Osteocyte (in vitro differentiated cells): ENCODE data around the gene RPS3. TPM values are rescaled to one million over a fixed set of nuclear protein-coding genes. Genes with fewer than 3 reads are reported as not detected.
A peak's percentile ranks its signal among the peaks of the same experiment; 100 is the strongest.

ENCODE experiments used
- DNase-seq: peaks from one replicate; pipeline ENCODE4 v3.0.0; 2021; ENCODE audit warnings: mixed read lengths; ENCODE audit not compliant: unreplicated experiment; ENCODE audit errors: extremely low spot score
- H3K27ac Mint-ChIP-seq: one replicate; pipeline ENCODE4 v1.8.0; 2021; ENCODE audit warnings: mild to moderate bottlenecking, mixed read lengths; ENCODE audit not compliant: unreplicated experiment
- H3K27me3 Mint-ChIP-seq: one replicate; pipeline ENCODE4 v1.8.0; 2021; ENCODE audit warnings: mixed read lengths; ENCODE audit not compliant: unreplicated experiment
- H3K36me3 Mint-ChIP-seq: one replicate; pipeline ENCODE4 v1.8.0; 2021; ENCODE audit warnings: mixed read lengths; ENCODE audit not compliant: unreplicated experiment
- H3K4me1 Mint-ChIP-seq: one replicate; pipeline ENCODE4 v1.8.0; 2021; ENCODE audit warnings: mixed read lengths; ENCODE audit not compliant: unreplicated experiment
- H3K4me3 Mint-ChIP-seq: one replicate; pipeline ENCODE4 v1.8.0; 2021; ENCODE audit warnings: mild to moderate bottlenecking, moderate library complexity, mixed read lengths; ENCODE audit not compliant: unreplicated experiment
- H3K9me3 Mint-ChIP-seq: one replicate; pipeline ENCODE4 v1.8.0; 2021; ENCODE audit warnings: mixed read lengths; ENCODE audit not compliant: unreplicated experiment
- CTCF ChIP-seq: fragments of 200-600 bp; sonication (generic); IDR thresholded peaks from 2 replicates; pipeline ENCODE4 v1.5.0; 2021; ENCODE audit warnings: antibody characterized with exemption, mild to moderate bottlenecking, moderate library complexity
- total RNA-seq: library from RNA; stranded (reverse); gene quantifications from 2 replicates; pipeline ENCODE4 v1.2.1, GENCODE V29; 2021

RPS3 gene
- total RNA-seq, 1 donor from 2014 or later, result 2,093 TPM

GRCh38 chr11:75388386-75389275 lies 10.7 kb upstream of the RPS3 start:
- peak; percentile 85 for TF ChIP-seq CTCF
- H3K9me3 Mint-ChIP-seq, result no peaks in the 10 kb centered on the region
- peaks cover 17% of the 10 kb centered on the region for H3K4me1 Mint-ChIP-seq
- peaks cover 3% of the 10 kb centered on the region for H3K27me3 Mint-ChIP-seq
- H3K27ac Mint-ChIP-seq, result no peak overlapping the region
- no peaks in the 10 kb centered on the region for H3K36me3 Mint-ChIP-seq
- peak; percentile 87 for DNase-seq
- no peak overlapping the region for H3K4me3 Mint-ChIP-seq

DNA sequence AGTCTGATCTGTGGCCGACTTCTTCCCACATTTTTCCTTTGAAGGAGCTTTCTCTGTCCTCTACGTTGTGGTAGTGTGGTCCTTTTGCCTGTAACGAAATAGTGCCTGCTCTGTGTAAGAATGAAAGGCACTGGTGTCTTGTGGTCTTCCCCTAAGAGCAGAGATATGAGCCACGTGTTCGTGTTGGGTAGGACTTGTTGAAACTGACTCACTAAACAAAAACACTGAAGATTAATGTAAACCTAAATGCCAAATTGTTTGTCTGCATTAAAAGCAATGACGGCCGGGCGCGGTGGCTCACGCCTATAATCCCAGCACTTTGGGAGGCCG lies 10.1 kb upstream of the RPS3 start:
- DNase-seq, result no peak
- Mint-ChIP-seq H3K27ac (no peak overlapping the region), H3K4me1 (peaks cover 17% of the 10 kb centered on the region), H3K36me3 (no peaks in the 10 kb centered on the region), H3K9me3 (no peaks in the 10 kb centered on the region), H3K27me3 (peaks cover 3% of the 10 kb centered on the region), H3K4me3 (no peak overlapping the region)
- no peak for TF ChIP-seq CTCF

DNA sequence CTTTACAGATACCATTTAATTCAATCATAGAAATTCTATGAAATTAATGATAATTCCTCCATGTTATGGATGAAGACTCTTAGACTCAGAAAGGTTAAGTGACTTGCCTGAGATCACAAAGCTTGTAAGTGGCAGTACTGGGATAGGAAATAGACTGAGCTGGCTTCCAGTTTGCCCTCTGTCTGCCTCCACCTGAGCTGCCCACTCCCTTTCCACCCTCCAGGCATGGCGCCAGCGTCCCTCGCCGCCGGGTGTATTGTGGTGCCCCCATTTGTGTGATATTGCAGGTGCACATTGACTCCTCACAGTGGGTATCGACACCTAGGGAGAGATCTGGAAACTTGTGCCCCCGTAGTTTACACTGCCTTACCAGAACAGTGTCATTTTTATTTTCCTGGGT lies 9.4 kb upstream of the RPS3 start:
- H3K36me3 Mint-ChIP-seq, result no peaks in the 10 kb centered on the region
- TF ChIP-seq CTCF, result no peak

GRCh38 chr11:75394085-75394840 lies 5.1 kb upstream of the RPS3 start:
- no peak for DNase-seq
- no peak overlapping the region for H3K4me3 Mint-ChIP-seq
- no peaks in the 10 kb centered on the region for H3K9me3 Mint-ChIP-seq
- peaks cover 2% of the 10 kb centered on the region for H3K4me1 Mint-ChIP-seq
- no peak for TF ChIP-seq CTCF
- peaks cover 1% of the 10 kb centered on the region for H3K36me3 Mint-ChIP-seq
- H3K27me3 Mint-ChIP-seq, result peaks cover 12% of the 10 kb centered on the region
- H3K27ac Mint-ChIP-seq, result no peak overlapping the region

More for the DNA sequence above, 9.4 kb upstream of the RPS3 start:
- H3K9me3 Mint-ChIP-seq, result no peaks in the 10 kb centered on the region
- peaks cover 3% of the 10 kb centered on the region for H3K27me3 Mint-ChIP-seq
- DNase-seq, result no peak
- H3K4me1 Mint-ChIP-seq, result peaks cover 15% of the 10 kb centered on the region
- no peak overlapping the region for H3K27ac Mint-ChIP-seq
- no peak overlapping the region for H3K4me3 Mint-ChIP-seq

DNA sequence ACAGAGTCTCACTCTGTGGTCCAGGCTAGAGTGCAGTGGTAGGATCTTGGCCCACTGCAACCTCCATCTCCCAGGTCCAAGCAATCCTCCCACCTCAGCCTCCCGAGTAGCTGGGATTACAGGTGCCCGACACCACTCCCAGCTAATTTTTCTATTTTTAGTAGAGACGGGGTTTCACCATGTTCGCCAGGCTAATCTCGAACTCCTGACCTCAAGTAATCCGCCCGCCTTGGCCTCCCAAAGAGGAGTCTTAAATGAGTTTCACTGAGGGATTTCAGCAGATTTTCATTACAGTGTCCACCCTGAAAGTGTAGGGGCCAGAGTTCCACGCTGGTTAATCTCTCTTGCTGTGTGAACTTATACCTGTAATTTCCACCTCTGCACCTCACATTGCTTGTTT lies 412 bp upstream of the RPS3 start:
- Mint-ChIP-seq H3K9me3 (no peaks in the 10 kb centered on the region), H3K27ac (peak overlapping the region; percentile 10), H3K4me1 (peaks cover 31% of the 10 kb centered on the region), H3K36me3 (peaks cover 31% of the 10 kb centered on the region), H3K27me3 (peaks cover 9% of the 10 kb centered on the region), H3K4me3 (peak overlapping the region; percentile 99)
- no peak for DNase-seq
- TF ChIP-seq CTCF, result no peak
